ENCODE measurements around the gene USP24. TPM values are rescaled to one million over a fixed set of nuclear protein-coding genes. Genes with fewer than 3 reads are reported as not detected.
A peak's percentile ranks its signal among the peaks of the same experiment; 100 is the strongest.
"Not testable (repeated sequence)": the region's sequence is repeated elsewhere in the genome, so short reads cannot be mapped to it uniquely, and the experiment has no call there.

Gene USP24
- total RNA-seq, 1 experiment from 2014 or later: 38.5 TPM

GRCh38 chr1:55026682-55027081 lies 188.5 kb downstream of the USP24 start:
- CTCF ChIA-PET; H3K4me3 ChIP-seq (ENCODE audit: low read length); H3K4me1 ChIP-seq (ENCODE audit: insufficient read depth, low read length); H3F3A ChIP-seq (ENCODE audit: low read length, unreplicated experiment); H3K9me2 ChIP-seq (replicated peaks; ENCODE audit: low read length); H3K4me2 ChIP-seq (ENCODE audit: low read length); H3K9me3 ChIP-seq (ENCODE audit: low read length); H4K20me1 ChIP-seq (ENCODE audit: low read length); H3K27ac ChIP-seq (ENCODE audit: low read length); intact Hi-C loops (cut with micrococcal nuclease); POLR2A ChIA-PET (ENCODE audit: unreplicated experiment); H2AFZ ChIP-seq (ENCODE audit: low read length); H3K36me3 ChIP-seq (ENCODE audit: low read depth, low read length); ATAC-seq; BruUV-seq (replicated peaks); H3K79me2 ChIP-seq (ENCODE audit: low read length); H3K9ac ChIP-seq (ENCODE audit: low read length); DNase-seq; H3K27me3 ChIP-seq (ENCODE audit: low read length): not testable (repeated sequence)

GRCh38 chr1:55024163-55024562 lies 191.0 kb downstream of the USP24 start:
- H3K27me3 ChIP-seq (ENCODE audit: low read length); H2AFZ ChIP-seq (ENCODE audit: low read length); H3K4me3 ChIP-seq (ENCODE audit: low read length); H3K79me2 ChIP-seq (ENCODE audit: low read length); H3K27ac ChIP-seq (ENCODE audit: low read length); H3K36me3 ChIP-seq (ENCODE audit: low read depth, low read length); H4K20me1 ChIP-seq (ENCODE audit: low read length); H3F3A ChIP-seq (ENCODE audit: low read length, unreplicated experiment); BruUV-seq (replicated peaks); POLR2A ChIA-PET (ENCODE audit: unreplicated experiment); H3K9ac ChIP-seq (ENCODE audit: low read length); CTCF ChIA-PET; DNase-seq; ATAC-seq; H3K4me2 ChIP-seq (ENCODE audit: low read length); H3K9me2 ChIP-seq (replicated peaks; ENCODE audit: low read length); H3K9me3 ChIP-seq (ENCODE audit: low read length): not testable (repeated sequence)
- peaks cover 11% of the 10 kb centered on the region for H3K4me1 ChIP-seq (ENCODE audit: insufficient read depth, low read length)
- intact Hi-C loops (cut with micrococcal nuclease): loop anchor here (5.0 kb wide), 1 partner anchor 167 kb away; no protein-coding TSS in a partner anchor

DNA sequence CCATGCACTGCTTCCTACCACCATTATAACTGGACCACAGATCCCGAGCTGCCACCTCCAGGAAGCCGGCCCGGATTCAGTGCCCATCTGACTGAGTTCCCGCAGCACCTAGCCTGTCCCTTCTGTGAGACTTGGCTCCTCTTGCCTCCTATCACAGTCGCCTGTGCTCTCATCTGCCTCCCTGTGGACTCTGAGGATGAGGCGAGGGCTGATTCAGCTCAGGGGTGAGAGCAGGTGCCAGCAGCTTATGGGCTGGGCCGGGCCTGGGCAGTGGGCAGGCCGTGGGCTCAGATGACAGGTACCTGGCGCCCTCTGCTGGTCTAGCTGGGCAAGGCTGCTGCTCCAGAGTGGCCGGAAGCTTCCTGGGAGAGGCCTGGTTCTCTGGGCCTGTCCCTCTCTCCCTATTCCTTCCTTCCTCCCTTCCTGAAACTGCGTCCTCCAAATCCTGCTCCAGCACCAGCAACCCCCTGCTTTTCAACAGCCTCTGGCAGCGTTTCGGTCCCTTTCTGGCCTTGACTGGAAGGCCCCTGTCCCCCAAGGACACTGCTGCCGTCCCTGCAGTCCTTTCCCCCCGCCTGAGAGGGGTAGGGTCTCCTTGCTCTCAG lies 193.1 kb downstream of the USP24 start:
- DNase-seq: peak; percentile 96
- BruUV-seq (replicated peaks): no TSS peak
- Histone ChIP-seq H3F3A (ENCODE audit: low read length, unreplicated experiment) (no peaks in the 10 kb centered on the region), H3K4me3 (ENCODE audit: low read length) (no peak overlapping the region), H3K9me2 (replicated peaks; ENCODE audit: low read length) (no peaks in the 10 kb centered on the region), H3K27me3 (ENCODE audit: low read length) (no peaks in the 10 kb centered on the region), H3K79me2 (ENCODE audit: low read length) (no peaks in the 10 kb centered on the region), H3K36me3 (ENCODE audit: low read depth, low read length) (no peaks in the 10 kb centered on the region), H3K27ac (ENCODE audit: low read length) (no peak overlapping the region), H3K4me1 (ENCODE audit: insufficient read depth, low read length) (peaks cover 11% of the 10 kb centered on the region), H4K20me1 (ENCODE audit: low read length) (no peaks in the 10 kb centered on the region), H3K9ac (ENCODE audit: low read length) (peak overlapping the region; percentile 51), H3K9me3 (ENCODE audit: low read length) (no peaks in the 10 kb centered on the region), H2AFZ (ENCODE audit: low read length) (peak overlapping the region; percentile 89), H3K4me2 (ENCODE audit: low read length) (peak overlapping the region; percentile 5; the same call in 1 of the 2 replicates)
- peak; percentile 100 for ATAC-seq
- ChIA-PET POLR2A (ENCODE audit: unreplicated experiment) (interaction anchor here (0.7 kb wide), 1 partner anchor 76 kb away, joined by 4 read pairs; no protein-coding TSS in a partner anchor), CTCF (interaction anchor here (0.5 to 1.7 kb wide), 19 partner anchors 10 to 1696 kb away, joined by 3 to 51 read pairs (median 3); no protein-coding TSS in a partner anchor)
- TF ChIP-seq EZH2 (IDR thresholded peaks at IDR 0.05; ENCODE audit: low read length, unreplicated experiment) (no peak), EZH2phosphoT487 (IDR thresholded peaks at IDR 0.05; ENCODE audit: borderline replicate concordance, low read length) (no peak), CTCF (conservative IDR thresholded peaks at IDR 0.05; ENCODE audit: low read depth, low read length) (peak; percentile 94)
- intact Hi-C loops (cut with micrococcal nuclease): loop anchor here (1.0 to 5.0 kb wide), 5 partner anchors 15 to 165 kb away; no protein-coding TSS in a partner anchor

- Histone ChIP-seq H3K9me2 (replicated peaks; ENCODE audit: low read length) (no peaks in the 10 kb centered on the region), H4K20me1 (ENCODE audit: low read length) (no peaks in the 10 kb centered on the region), H3K27ac (ENCODE audit: low read length) (no peak overlapping the region), H3K4me1 (ENCODE audit: insufficient read depth, low read length) (peaks cover 11% of the 10 kb centered on the region), H3K9ac (ENCODE audit: low read length) (no peak overlapping the region), H3K27me3 (ENCODE audit: low read length) (no peaks in the 10 kb centered on the region), H3K4me2 (ENCODE audit: low read length) (no peak overlapping the region), H3F3A (ENCODE audit: low read length, unreplicated experiment) (no peaks in the 10 kb centered on the region), H2AFZ (ENCODE audit: low read length) (no peak overlapping the region), H3K79me2 (ENCODE audit: low read length) (no peaks in the 10 kb centered on the region), H3K9me3 (ENCODE audit: low read length) (no peaks in the 10 kb centered on the region), H3K4me3 (ENCODE audit: low read length) (no peak overlapping the region), H3K36me3 (ENCODE audit: low read depth, low read length) (no peaks in the 10 kb centered on the region)
- TF ChIP-seq CTCF (conservative IDR thresholded peaks at IDR 0.05; ENCODE audit: low read depth, low read length) (no peak), EZH2 (IDR thresholded peaks at IDR 0.05; ENCODE audit: low read length, unreplicated experiment) (no peak), EZH2phosphoT487 (IDR thresholded peaks at IDR 0.05; ENCODE audit: borderline replicate concordance, low read length) (no peak)
- ChIA-PET CTCF (no interaction called here), POLR2A (ENCODE audit: unreplicated experiment) (no interaction called here)
- DNase-seq (no peak), ATAC-seq (no peak)
- intact Hi-C loops (cut with micrococcal nuclease): no loop called here
- BruUV-seq (replicated peaks): no TSS peak
These were observed 196.8 kb downstream of the USP24 start for GRCh38 chr1:55018395-55018794.

All from PC-3 (cell line).